Measurements from ENCODE around the gene APBB1IP. TPM values are rescaled to one million over a fixed set of nuclear protein-coding genes. Genes with fewer than 3 reads are reported as not detected.

APBB1IP gene
- total and polyA plus RNA-seq, 2 of the 8 experiments (the other 6 are each of a cell fraction or from before 2014, with no cell fraction given) = 0.05 TPM; not detected in 1

- Histone ChIP-seq H3K79me1 (ENCODE audit: low read depth, low read length) (no peaks in the 10 kb centered on the region), H2BK120ac (replicated peaks; ENCODE audit: low read depth, low read length) (no peak overlapping the region), H2BK20ac (ENCODE audit: low read length) (no peak overlapping the region), H3K4me3 (ENCODE audit: extremely low read depth in 1 of 4, insufficient read depth in 2 of 4, low read depth in 3 of 4, low read length in 4 of 4) (no peak overlapping the region), H3K9ac (replicated peaks in 1 of 4; ENCODE audit: extremely low read depth in 1 of 4, low read depth in 3 of 4, low read length in 3 of 4) (no peak overlapping the region), H3K9me3 (ENCODE audit: insufficient read depth in 2 of 2, low read depth in 1 of 2, low read length in 1 of 2) (no peaks in the 10 kb centered on the region), H3K79me2 (ENCODE audit: control insufficient read depth in 1 of 2, insufficient read depth in 2 of 2, low read length in 2 of 2) (no peaks in the 10 kb centered on the region), H4K8ac (ENCODE audit: extremely low read depth, insufficient read depth, low read length) (no peak overlapping the region), H2AFZ (ENCODE audit: low read length) (no peak overlapping the region), H3K36me3 (ENCODE audit: control insufficient read depth in 2 of 4, insufficient read depth in 4 of 4, low read length in 3 of 4) (no peaks in the 10 kb centered on the region), H3K4ac (replicated peaks; ENCODE audit: insufficient read length, low read depth, low read length) (no peak overlapping the region), H3K4me1 (replicated peaks in 1 of 4; ENCODE audit: control insufficient read depth in 3 of 4, insufficient read depth in 4 of 4, low read length in 3 of 4) (no peaks in the 10 kb centered on the region), H3K23me2 (ENCODE audit: low read depth, low read length) (no peaks in the 10 kb centered on the region; the same call in 1 of the 2 replicates), H2AK5ac (ENCODE audit: low read depth, low read length) (no peak overlapping the region), H3K14ac (ENCODE audit: insufficient read length) (no peak overlapping the region), H2BK12ac (ENCODE audit: low read depth, low read length) (no peak overlapping the region), H4K91ac (replicated peaks; ENCODE audit: insufficient read length, low read length) (no peak overlapping the region), H3K4me2 (ENCODE audit: insufficient read depth in 1 of 2, low read depth in 2 of 2, low read length in 2 of 2) (no peak overlapping the region), H2BK15ac (ENCODE audit: low read length) (no peak overlapping the region), H3K56ac (replicated peaks; ENCODE audit: insufficient read length, low read depth, low read length) (no peak overlapping the region), H4K20me1 (replicated peaks in 1 of 2; ENCODE audit: control insufficient read depth in 1 of 2, insufficient read depth in 2 of 2, low read length in 2 of 2) (no peaks in the 10 kb centered on the region), H2BK5ac (ENCODE audit: low read depth, low read length) (no peak overlapping the region), H3K27ac (ENCODE audit: low read depth, low read length) (no peak overlapping the region), H3K23ac (ENCODE audit: insufficient read length) (no peak overlapping the region), H3K18ac (ENCODE audit: extremely low read depth, low read length) (no peak overlapping the region), H3K27me3 (replicated peaks in 1 of 4; ENCODE audit: control insufficient read depth in 3 of 4, extremely low read depth in 1 of 4, insufficient read depth in 3 of 4, low read length in 3 of 4) (no peaks in the 10 kb centered on the region), H4K5ac (ENCODE audit: insufficient read length, low read depth, low read length) (no peak overlapping the region)
- ChIA-PET CTCF (ENCODE audit: partially characterized antibody) (interaction anchor here (0.6 to 0.9 kb wide), 2 partner anchors 75 to 114 kb away, joined by 3 read pairs; no protein-coding TSS in a partner anchor), POLR2A (ENCODE audit: partially characterized antibody) (no interaction called here)
- FAIRE-seq (no peak), DNase-seq (ENCODE audit: low read depth in 1 of 2, low spot score in 2 of 2) (no peak)
- 61% methylated on average over 3 of the region's 3 CpGs; no CpG with 5 or more reads in 1 of the 2 experiments for WGBS, 2 experiments (ENCODE audit: extremely low coverage in 1 of 2, insufficient coverage in 1 of 2, insufficient read length in 1 of 2, insufficient replicate concordance in 2 of 2, low coverage in 1 of 2, low lambda C conversion rate in 2 of 2, missing lambda C conversion rate in 1 of 2)
- no peak for TF ChIP-seq TBP (IDR thresholded peaks at IDR 0.05; ENCODE audit: low read depth, low read length)
- TF ChIP-seq JUN (IDR thresholded peaks at IDR 0.05; ENCODE audit: low read depth, low read length) = no peak
- TF ChIP-seq CEBPB (IDR thresholded peaks at IDR 0.05; ENCODE audit: low read depth, low read length) = no peak
- TF ChIP-seq ATF3 (IDR thresholded peaks at IDR 0.05; ENCODE audit: insufficient read depth, low read depth, low read length) = no peak
- no peak for TF ChIP-seq POLR2A (IDR thresholded peaks at IDR 0.05; ENCODE audit: control extremely low read depth in 1 of 2, low read depth in 2 of 2, low read length in 2 of 2)
- TF ChIP-seq PHF8 (conservative IDR thresholded peaks at IDR 0.05; ENCODE audit: low read depth, low read length) = no peak
- no peak for TF ChIP-seq TAF7 (optimal IDR thresholded peaks at IDR 0.05; ENCODE audit: borderline replicate concordance, low read depth, low read length)
- no peak for TF ChIP-seq EGR1 (IDR thresholded peaks at IDR 0.05; ENCODE audit: borderline replicate concordance, low read depth, low read length)
- TF ChIP-seq CHD1 (IDR thresholded peaks at IDR 0.05; ENCODE audit: low read depth, low read length) = no peak
These were observed 11.6 kb downstream of the APBB1IP start for GRCh38 chr10:26449726-26450125.

All from H1 (cell line).